NCI-H1694 (cell line): ENCODE data around the gene MYL11.

Experiments used
- DNase-seq: peaks from one replicate; lab custom pipeline; 2025; lab: John Stamatoyannopoulos, UW

Gene MYL11

GRCh38 chr16:30371248-30371816, 3.3 kb upstream of the MYL11 start:
- no peak for DNase-seq

- no peak for DNase-seq
These were observed 2.4 kb upstream of the MYL11 start for GRCh38 chr16:30372038-30372712.

- no peak for DNase-seq
These were observed 1.9 kb upstream of the MYL11 start for GRCh38 chr16:30372725-30373124.

- DNase-seq = no peak
These were observed 1.3 kb downstream of the MYL11 start for GRCh38 chr16:30375864-30376263.

- DNase-seq = no peak
These were observed 1.9 kb downstream of the MYL11 start for GRCh38 chr16:30376461-30376902.

GRCh38 chr16:30377050-30377811, 2.6 kb downstream of the MYL11 start:
- no peak for DNase-seq

GRCh38 chr16:30377812-30378235, 3.2 kb downstream of the MYL11 start:
- peak; percentile 58 for DNase-seq

GRCh38 chr16:30378236-30379157, 3.9 kb downstream of the MYL11 start:
- DNase-seq = peak; percentile 93

GRCh38 chr16:30379158-30379783, 4.7 kb downstream of the MYL11 start:
- DNase-seq = no peak

- DNase-seq = no peak
These were observed 5.6 kb downstream of the MYL11 start for GRCh38 chr16:30380072-30380802.

GRCh38 chr16:30380803-30381208, 6.2 kb downstream of the MYL11 start:
- no peak for DNase-seq

GRCh38 chr16:30381291-30382041, 6.9 kb downstream of the MYL11 start:
- DNase-seq = no peak

- DNase-seq = no peak
These were observed 7.7 kb downstream of the MYL11 start, which contains the start of gene SEPTIN1 for GRCh38 chr16:30382111-30382881. Gene SEPTIN1 (minus strand): TSS chr16:30382561. CDS start chr16:30382542, 19 bp downstream.

GRCh38 chr16:30383521-30383920, 8.9 kb downstream of the MYL11 start:
- DNase-seq = no peak

- no peak for DNase-seq
These were observed 20.1 kb downstream of the MYL11 start for GRCh38 chr16:30394592-30395154.

GRCh38 chr16:30395155-30395991, 20.8 kb downstream of the MYL11 start, which contains the start of gene ZNF48:
Gene ZNF48 (plus strand): TSS chr16:30395420. CDS start chr16:30395795, 375 bp downstream.
- DNase-seq = peak; percentile 29

- DNase-seq = no peak
These were observed 21.5 kb downstream of the MYL11 start for GRCh38 chr16:30395992-30396585.
